Fibroblast of pulmonary artery (primary cell): ENCODE measurements around the gene STK24.

Experiments
- DNase-seq: peaks from one replicate; pipeline ENCODE4 v3.0.0-alpha.2; 2010; ENCODE audit warnings: low read depth
- H3K4me3 ChIP-seq: replicated peaks from 2 replicates; pipeline ENCODE4 v1.5.1; 2011; ENCODE audit warnings: low read depth, mild to moderate bottlenecking, control low read depth, low read length, moderate library complexity
- TF ChIP-seq, protein P1 (sequence below): IDR thresholded peaks from 2 replicates; pipeline ENCODE4 v1.5.1; 2011; ENCODE audit warnings: mild to moderate bottlenecking, control low read depth, low read length, inconsistent platforms; ENCODE audit errors: missing control alignments

STK24 gene

GRCh38 chr13:98565726-98566565 is 11.0 kb downstream of the STK24 start:
- no peak for DNase-seq
- TF ChIP-seq, protein P1, sequence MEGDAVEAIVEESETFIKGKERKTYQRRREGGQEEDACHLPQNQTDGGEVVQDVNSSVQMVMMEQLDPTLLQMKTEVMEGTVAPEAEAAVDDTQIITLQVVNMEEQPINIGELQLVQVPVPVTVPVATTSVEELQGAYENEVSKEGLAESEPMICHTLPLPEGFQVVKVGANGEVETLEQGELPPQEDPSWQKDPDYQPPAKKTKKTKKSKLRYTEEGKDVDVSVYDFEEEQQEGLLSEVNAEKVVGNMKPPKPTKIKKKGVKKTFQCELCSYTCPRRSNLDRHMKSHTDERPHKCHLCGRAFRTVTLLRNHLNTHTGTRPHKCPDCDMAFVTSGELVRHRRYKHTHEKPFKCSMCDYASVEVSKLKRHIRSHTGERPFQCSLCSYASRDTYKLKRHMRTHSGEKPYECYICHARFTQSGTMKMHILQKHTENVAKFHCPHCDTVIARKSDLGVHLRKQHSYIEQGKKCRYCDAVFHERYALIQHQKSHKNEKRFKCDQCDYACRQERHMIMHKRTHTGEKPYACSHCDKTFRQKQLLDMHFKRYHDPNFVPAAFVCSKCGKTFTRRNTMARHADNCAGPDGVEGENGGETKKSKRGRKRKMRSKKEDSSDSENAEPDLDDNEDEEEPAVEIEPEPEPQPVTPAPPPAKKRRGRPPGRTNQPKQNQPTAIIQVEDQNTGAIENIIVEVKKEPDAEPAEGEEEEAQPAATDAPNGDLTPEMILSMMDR: no peak
- no peak overlapping the region for H3K4me3 ChIP-seq

DNA sequence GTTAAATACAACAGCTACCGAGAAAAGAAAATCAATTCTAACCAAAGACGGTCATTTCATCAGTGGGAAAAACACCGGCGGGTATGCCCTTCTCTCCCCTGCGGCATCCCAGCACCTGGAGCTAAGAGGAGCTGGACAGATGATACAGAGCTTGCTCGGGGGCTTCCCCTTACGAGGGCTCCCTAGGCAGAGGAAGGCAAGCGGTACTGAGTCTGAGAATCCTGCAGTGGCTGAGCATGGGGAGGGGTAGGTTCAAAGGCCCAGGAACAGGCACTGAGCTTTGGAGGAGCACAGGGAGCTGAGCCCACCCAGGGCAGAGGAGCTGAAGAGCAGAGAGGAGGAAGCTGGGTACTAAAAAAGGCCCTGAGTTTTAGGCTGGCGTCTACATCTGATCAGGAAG is 12.7 kb downstream of the STK24 start:
- H3K4me3 ChIP-seq: no peak overlapping the region
- TF ChIP-seq, protein P1: no peak
- DNase-seq: no peak

GRCh38 chr13:98563071-98563470 is 13.8 kb downstream of the STK24 start:
- TF ChIP-seq, protein P1: no peak
- DNase-seq: no peak
- no peak overlapping the region for H3K4me3 ChIP-seq

DNA sequence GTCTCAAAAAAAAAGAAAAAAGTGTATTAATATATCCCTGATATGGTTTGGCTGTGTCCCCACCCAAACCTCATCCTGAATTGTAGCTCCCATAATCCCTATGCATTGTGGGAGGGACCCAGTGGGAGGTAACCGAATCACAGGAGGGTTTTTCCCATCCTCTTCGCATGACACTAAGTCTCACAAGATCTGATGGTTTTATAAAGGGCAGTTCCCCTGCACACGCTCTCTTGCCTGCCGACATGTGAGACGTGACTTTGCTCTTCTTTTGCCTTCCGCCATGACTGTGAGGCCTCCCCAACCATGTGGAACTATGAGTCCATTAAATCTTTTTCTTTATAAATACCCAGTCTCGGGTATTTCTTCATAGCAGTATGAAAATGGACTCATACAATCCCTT is 17.7 kb downstream of the STK24 start:
- H3K4me3 ChIP-seq: no peak overlapping the region
- TF ChIP-seq, protein P1: no peak
- no peak for DNase-seq

GRCh38 chr13:98557937-98558792 is 18.7 kb downstream of the STK24 start:
- no peak overlapping the region for H3K4me3 ChIP-seq
- TF ChIP-seq, protein P1: no peak
- DNase-seq: no peak

GRCh38 chr13:98556968-98557631 is 19.8 kb downstream of the STK24 start:
- TF ChIP-seq, protein P1: no peak
- DNase-seq: no peak
- H3K4me3 ChIP-seq: no peak overlapping the region
